HEK293T (cell line): ENCODE results near the gene VAT1L.

ENCODE experiments used
- BHLHE40 ChIP-seq: fragments of 450-650 bp; IDR thresholded peaks from 2 replicates; pipeline ENCODE4 v1.6.1; 2016; ENCODE audit warnings: mild to moderate bottlenecking, moderate library complexity, borderline replicate concordance
- ELF4 ChIP-seq: fragments of 450-650 bp; IDR thresholded peaks from 2 replicates; pipeline ENCODE4 v1.6.1; 2017; ENCODE audit warnings: antibody characterized with exemption
- NFRKB ChIP-seq: fragments of 450-650 bp; IDR thresholded peaks from 2 replicates; pipeline ENCODE4 v1.6.1; 2016; ENCODE audit warnings: mild to moderate bottlenecking, moderate library complexity
- SP1 ChIP-seq: fragments of 450-650 bp; IDR thresholded peaks from 2 replicates; pipeline ENCODE4 v1.6.1; 2017

GRCh38 chr16:77960766-77961165 is 172.4 kb downstream of the VAT1L start:
- TF ChIP-seq ELF4: no peak
- TF ChIP-seq BHLHE40: no peak
- no peak for TF ChIP-seq NFRKB
- TF ChIP-seq SP1: no peak
